ENCODE data around the gene DPYD.

DNA sequence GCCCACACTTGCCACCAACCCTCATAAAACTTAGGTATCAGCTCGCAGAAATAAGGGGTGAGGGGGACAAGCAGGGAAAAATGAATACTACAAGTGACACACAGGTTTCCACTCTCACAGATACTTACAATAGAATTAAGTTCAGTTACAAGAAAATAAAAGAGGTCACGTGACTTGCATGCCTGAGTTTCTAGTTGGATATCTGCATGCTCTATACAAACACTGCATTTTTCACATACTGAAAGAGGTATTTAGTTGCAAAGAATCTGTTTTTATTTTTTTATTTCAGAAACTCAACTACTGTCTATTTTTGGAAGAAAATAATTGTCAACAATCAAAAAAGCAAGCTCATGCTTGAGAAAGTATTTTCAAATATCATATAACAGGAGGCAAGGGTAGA lies 43.5 kb downstream of the DPYD start:
- TF ChIP-seq EP300 (IDR thresholded peaks at IDR 0.05; ENCODE audit: low read length), result no peak
- TF ChIP-seq, protein P1, sequence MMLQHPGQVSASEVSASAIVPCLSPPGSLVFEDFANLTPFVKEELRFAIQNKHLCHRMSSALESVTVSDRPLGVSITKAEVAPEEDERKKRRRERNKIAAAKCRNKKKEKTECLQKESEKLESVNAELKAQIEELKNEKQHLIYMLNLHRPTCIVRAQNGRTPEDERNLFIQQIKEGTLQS (IDR thresholded peaks at IDR 0.05), result no peak
- TF ChIP-seq, protein P1 (CRISPR knock-in tag; conservative IDR thresholded peaks at IDR 0.05), result no peak
- TF ChIP-seq, protein P2, sequence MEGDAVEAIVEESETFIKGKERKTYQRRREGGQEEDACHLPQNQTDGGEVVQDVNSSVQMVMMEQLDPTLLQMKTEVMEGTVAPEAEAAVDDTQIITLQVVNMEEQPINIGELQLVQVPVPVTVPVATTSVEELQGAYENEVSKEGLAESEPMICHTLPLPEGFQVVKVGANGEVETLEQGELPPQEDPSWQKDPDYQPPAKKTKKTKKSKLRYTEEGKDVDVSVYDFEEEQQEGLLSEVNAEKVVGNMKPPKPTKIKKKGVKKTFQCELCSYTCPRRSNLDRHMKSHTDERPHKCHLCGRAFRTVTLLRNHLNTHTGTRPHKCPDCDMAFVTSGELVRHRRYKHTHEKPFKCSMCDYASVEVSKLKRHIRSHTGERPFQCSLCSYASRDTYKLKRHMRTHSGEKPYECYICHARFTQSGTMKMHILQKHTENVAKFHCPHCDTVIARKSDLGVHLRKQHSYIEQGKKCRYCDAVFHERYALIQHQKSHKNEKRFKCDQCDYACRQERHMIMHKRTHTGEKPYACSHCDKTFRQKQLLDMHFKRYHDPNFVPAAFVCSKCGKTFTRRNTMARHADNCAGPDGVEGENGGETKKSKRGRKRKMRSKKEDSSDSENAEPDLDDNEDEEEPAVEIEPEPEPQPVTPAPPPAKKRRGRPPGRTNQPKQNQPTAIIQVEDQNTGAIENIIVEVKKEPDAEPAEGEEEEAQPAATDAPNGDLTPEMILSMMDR (IDR thresholded peaks at IDR 0.05 in 2 of 3, conservative IDR thresholded peaks at IDR 0.05 in 1 of 3; ENCODE audit: insufficient read depth in 2 of 3, low read depth in 1 of 3, low read length in 3 of 3), result no peak
- TF ChIP-seq, protein P3, sequence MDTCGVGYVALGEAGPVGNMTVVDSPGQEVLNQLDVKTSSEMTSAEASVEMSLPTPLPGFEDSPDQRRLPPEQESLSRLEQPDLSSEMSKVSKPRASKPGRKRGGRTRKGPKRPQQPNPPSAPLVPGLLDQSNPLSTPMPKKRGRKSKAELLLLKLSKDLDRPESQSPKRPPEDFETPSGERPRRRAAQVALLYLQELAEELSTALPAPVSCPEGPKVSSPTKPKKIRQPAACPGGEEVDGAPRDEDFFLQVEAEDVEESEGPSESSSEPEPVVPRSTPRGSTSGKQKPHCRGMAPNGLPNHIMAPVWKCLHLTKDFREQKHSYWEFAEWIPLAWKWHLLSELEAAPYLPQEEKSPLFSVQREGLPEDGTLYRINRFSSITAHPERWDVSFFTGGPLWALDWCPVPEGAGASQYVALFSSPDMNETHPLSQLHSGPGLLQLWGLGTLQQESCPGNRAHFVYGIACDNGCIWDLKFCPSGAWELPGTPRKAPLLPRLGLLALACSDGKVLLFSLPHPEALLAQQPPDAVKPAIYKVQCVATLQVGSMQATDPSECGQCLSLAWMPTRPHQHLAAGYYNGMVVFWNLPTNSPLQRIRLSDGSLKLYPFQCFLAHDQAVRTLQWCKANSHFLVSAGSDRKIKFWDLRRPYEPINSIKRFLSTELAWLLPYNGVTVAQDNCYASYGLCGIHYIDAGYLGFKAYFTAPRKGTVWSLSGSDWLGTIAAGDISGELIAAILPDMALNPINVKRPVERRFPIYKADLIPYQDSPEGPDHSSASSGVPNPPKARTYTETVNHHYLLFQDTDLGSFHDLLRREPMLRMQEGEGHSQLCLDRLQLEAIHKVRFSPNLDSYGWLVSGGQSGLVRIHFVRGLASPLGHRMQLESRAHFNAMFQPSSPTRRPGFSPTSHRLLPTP (IDR thresholded peaks at IDR 0.05; ENCODE audit: borderline replicate concordance, extremely low read depth, insufficient read length), result no peak
- TF ChIP-seq ELF1 (tag; IDR thresholded peaks at IDR 0.05), result no peak
- TF ChIP-seq, protein P4, sequence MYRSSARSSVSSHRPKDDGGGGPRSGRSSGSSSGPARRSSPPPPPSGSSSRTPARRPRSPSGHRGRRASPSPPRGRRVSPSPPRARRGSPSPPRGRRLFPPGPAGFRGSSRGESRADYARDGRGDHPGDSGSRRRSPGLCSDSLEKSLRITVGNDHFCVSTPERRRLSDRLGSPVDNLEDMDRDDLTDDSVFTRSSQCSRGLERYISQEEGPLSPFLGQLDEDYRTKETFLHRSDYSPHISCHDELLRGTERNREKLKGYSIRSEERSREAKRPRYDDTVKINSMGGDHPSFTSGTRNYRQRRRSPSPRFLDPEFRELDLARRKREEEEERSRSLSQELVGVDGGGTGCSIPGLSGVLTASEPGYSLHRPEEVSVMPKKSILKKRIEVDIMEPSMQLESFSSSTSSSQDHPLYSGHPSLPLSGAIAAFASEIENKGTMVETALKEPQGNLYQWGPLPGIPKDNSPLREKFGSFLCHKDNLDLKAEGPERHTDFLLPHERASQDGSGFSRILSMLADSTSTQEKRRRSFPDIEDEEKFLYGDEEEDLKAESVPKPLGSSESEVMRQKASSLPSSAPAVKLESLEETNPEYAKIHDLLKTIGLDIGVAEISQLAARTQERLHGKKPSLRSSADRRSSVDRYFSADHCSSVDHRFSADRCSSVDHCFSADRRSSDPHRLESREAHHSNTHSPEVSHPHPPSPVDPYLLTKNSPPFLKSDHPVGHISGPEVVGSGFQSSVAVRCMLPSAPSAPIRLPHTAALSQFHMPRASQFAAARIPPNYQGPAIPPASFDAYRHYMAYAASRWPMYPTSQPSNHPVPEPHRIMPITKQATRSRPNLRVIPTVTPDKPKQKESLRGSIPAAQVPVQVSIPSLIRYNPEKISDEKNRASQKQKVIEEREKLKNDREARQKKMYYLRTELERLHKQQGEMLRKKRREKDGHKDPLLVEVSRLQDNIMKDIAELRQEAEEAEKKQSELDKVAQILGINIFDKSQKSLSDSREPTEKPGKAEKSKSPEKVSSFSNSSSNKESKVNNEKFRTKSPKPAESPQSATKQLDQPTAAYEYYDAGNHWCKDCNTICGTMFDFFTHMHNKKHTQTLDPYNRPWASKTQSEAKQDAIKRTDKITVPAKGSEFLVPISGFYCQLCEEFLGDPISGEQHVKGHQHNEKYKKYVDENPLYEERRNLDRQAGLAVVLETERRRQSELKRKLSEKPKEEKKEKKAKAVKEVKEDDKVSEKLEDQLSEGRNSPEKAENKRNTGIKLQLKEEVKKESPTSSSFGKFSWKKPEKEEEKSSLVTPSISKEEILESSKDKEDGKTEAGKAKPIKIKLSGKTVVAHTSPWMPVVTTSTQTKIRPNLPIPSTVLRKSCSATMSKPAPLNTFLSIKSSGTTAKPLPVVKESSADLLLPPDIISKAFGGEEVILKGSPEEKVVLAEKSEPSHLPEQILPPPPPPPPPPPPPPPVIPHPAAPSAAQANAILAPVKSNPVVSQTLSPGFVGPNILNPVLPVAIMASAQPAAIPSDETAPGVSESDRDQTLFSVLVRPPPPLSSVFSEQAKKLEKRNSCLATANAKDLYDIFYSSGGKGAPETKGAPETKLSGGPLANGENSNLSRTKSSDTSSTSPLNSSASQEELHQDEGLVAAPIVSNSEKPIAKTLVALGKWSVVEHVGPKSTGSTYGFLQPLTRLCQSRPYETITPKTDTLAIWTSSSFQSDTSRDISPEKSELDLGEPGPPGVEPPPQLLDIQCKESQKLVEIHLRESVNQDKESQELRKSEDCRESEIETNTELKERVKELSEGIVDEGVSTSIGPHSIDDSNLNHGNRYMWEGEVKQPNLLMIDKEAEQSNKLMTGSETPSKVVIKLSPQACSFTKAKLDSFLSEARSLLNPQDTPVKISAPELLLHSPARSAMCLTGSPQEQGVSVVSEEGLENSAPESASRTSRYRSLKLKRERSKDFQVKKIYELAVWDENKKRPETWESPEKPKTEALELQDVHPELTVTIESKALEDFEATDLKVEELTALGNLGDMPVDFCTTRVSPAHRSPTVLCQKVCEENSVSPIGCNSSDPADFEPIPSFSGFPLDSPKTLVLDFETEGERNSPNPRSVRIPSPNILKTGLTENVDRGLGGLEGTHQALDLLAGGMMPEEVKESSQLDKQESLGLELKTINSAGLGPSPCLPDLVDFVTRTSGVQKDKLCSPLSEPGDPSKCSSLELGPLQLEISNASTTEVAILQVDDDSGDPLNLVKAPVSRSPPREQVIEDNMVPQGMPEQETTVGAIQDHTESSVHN (IDR thresholded peaks at IDR 0.05; ENCODE audit: borderline replicate concordance in 1 of 2, low read depth in 1 of 2), result no peak
- no peak for TF ChIP-seq JUND (IDR thresholded peaks at IDR 0.05; ENCODE audit: borderline replicate concordance, low read depth, low read length)
- TF ChIP-seq JUND (tag; IDR thresholded peaks at IDR 0.05; ENCODE audit: borderline replicate concordance, low read depth, low read length), result no peak
